NCI-H2029 (cell line): Measurements from ENCODE around the gene TPK1.
"Not testable (repeated sequence)": the region's sequence is repeated elsewhere in the genome, so short reads cannot be mapped to it uniquely, and the experiment has no call there.

ENCODE experiments used
- DNase-seq: peaks from one replicate; lab custom pipeline; 2025; lab: John Stamatoyannopoulos, UW

Gene TPK1

DNA sequence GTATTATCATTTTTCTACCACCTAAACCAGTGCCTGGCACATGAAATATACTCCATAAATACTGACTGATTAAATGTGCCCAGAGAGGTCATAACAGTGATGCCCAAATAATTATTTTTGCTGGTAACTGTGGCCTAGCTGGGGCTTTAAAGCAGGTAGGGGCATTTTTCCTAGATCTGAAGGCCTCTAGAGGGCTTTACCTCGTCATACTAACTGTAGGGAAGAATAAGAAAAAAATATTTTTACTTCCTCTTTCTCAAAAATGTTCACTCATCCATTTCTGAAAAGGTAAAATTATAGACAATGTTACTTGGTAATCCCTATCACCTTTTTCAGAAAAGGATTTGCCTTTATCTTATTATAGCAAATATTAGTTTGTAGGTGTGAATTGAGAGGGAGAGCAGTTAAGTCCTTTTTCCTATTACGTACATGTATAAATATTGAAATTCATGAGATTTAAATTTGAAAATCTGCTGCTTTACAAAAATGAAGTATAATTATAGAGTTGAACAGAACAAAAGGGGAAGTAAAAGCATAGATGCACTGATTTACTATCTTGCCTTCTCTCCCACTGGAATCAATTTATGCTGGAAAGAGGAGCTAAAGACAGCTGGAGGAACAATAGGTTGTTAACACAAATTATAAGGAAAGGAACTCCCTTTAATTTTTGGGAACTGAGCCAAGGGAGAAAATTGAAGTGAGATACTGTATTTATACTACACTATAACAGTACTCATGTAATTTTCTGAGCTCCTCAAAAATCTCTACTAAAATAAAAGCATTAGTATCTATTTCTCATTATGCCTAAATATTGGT lies 360.8 kb downstream of the TPK1 start:
- no peak for DNase-seq

DNA sequence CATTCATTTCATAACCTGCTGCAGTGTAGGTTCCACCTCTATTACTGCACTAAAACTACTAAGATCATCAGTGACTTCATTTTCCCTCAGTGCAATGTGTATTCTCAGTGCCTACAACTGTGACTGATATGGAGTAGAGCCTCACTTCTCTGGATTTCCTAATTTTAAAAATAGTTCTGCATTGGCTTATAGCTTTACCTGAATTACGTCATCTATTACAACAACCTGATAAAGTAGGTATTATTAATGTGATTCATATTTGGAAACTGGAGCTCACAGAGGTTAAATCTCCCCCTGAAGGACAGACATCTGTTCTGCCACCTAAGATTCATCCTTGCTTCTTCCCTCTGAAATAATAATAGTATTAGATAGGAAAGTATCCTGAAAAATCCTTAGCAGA lies 361.5 kb downstream of the TPK1 start:
- no peak for DNase-seq

DNA sequence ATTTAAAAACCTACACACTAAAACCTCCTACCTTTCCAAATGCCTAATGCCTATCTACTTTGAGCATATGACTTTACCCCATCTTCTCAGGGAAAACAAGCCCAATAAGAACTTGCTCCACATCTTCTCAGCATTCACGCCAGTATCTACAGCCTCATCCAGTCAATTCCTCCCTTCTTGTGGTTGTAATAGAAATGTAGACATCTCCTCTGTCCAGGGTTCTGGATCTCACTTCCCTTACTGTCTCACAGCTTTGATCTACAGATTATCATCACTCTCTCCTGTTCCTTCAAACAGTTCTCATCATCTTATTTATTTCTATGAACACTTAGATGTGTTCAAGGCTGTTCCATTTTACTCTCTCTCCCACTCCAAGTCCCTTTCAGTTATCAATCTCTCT lies 361.9 kb downstream of the TPK1 start:
- no peak for DNase-seq

DNA sequence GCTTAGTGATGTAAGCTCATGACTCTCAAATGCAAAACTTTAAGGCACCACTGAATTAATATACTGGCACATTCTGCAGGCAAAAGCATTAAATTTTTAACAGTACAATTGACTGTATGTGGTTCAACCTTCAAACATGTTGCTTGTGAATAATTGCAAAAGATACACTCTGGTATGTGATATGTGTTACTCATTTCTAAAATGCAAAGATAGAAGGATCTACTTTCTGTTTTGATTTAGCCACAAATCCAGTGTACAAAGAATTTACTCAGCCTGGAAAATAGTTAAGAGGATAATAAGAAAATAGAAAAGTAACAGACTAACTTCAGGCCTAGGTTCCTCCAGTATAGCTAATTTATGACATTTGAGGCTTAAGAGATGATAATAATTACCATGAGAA lies 365.8 kb downstream of the TPK1 start:
- DNase-seq = no peak

DNA sequence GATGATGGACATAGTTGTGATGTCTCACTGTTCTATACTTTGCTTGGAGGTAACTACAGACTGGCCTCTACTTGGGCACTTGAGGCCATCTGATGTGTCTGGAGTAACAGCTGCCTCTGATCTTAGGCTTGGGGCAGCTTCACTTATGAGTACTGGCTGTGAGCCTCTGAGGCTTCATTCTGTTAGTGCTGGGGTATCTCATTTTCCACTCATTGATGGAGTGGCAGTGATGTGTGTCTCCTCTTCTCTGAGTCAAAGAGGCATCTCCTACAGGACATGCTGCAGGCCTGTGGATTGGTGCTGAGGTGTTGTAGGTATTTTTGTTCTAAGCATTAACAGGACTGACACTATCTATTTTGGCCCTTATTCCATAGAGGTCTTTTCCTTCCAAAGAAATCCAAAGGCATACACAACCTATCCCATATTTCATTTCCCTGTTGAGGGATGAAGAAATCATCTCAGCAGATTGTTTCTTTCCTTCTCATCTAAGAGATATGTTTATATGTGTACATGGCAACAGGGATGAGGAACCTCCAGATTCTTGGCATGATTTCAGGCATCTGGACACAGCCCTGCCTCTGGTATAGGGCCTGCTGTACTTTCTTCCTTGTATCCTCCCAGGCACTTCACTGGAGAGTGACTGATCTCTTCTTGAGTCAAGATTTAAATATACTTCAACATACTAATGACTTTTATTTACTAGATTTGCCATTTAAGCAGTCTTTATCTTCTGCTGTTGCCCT lies 366.7 kb downstream of the TPK1 start:
- no peak for DNase-seq

DNA sequence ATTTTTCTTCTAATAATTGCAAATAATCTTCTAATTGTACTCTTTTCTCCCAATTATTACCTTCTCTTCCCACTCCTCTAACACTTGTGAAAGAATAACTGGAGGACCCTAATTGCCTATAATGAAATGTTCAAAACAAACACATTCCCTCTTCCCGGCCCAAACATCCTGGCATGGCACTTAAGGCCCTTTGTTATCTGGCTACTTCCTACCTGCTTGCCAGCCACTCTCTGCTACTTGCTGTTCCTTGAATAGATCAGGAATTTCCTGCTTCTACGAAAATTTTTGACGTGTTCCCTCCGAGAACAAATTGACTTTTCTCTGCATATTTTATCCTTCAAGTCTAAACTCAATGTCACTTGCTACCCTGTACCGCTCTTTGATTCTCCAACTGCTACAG lies 376.2 kb downstream of the TPK1 start:
- no peak for DNase-seq

DNA sequence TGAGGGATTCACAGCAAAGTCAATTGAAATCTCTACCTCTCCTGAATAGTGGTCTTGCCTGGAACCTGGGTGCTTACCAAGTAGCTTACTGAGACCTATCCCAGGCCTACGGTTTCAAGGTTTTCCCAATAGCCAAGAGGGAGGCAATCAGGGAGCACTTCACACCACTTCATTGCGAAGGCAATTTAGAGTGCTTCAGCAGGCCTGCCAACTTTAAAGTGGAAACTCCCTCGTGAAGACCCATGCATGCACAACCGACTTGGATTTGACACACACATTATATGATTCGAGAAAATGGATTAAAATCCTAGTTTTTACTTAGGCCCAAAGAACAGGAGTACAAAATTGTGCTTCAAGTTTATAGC lies 380.8 kb downstream of the TPK1 start:
- no peak for DNase-seq

DNA sequence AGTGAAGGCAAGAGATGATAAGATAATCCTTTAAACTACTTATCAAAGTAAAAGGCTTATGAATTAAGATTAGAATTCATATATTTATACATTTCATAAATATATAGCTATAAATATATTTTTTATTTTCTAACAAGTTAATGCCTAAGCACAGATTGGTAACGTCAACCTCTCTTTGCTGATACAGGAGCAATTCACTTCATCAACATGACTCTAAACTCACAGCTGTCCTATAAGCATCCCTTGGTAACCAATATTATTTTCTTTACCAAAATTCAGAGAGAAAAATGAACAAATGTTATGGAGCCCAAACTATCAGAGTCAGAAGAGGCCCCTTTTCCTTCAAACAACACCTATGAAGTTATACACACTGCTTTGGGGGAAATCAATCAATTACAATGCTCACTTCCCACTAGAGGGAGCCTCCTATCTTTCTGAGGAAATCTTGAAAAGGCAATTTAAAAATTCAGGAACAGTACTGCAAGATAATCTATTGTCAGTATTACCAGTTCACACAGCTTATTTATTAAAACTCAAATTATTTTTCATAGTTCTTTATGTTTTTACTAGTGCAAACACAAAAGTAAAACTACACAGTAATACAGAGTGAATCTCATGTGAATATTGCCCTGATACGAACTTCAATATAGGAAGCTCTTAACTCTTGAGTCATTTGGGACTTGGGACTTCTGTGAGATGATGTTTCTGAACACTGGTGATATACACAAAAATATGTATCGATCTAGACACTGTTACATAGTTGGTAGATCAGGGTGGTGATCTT lies 381.4 kb downstream of the TPK1 start:
- DNase-seq = no peak

DNA sequence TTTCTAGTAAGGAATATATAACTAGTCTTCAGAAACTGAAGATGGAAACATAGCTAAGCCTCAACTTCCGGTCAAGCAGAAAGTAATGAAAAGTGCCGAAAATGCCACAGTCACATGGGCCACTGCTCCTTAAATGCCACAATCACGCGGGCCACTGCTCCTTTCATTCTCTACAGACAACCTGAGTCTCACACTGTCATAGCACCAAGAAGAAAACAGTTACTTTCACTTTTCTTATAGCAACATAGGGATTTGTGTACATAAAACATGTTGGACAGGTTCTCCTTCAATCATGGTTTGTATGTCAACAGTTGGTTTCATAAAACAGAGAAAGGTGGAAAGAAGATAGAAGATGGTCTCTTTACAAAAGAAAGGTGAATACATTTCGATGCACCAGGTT lies 383.8 kb downstream of the TPK1 start:
- DNase-seq = no peak

DNA sequence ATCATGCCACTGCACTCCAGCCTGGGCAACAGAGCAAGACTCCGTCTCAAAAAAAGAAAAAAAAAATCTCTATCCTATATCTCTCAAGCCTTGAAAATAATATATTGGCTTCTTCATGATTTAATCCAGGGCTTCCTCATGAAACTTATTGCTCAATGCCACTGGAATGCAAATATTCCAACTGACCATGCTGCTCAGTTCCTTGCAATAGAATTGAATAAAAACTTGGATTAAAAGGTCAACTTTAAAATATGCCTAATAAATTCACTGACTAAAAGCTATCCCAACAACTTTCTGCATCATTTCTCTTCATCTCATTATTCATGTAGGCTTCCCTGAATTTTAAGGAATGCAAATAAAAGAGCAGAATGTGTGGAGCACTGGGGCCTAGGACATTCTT lies 390.3 kb downstream of the TPK1 start:
- DNase-seq = no peak

DNA sequence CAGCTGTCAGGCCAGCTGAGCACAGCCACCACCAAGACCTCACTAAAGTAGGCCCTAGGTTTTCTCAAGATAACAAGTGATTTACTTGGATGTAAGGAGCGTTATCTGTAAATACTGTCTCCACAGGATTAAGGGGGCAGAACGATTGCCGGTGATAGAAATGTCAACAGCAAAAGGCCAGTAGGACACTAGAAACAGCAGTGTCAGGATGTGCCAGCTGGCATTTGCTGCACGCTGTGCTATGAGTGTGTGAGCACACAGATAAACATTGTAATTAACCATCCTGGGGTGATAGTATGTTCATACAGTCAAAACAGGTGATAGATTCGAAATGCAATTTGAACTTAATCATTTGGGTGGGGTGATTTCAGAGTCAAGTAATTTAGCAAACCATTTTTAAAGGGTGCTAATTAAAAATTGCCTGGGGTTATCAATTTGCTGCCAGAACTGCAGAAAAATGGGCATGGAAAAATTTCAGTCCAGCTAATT lies 396.1 kb downstream of the TPK1 start:
- no peak for DNase-seq

DNA sequence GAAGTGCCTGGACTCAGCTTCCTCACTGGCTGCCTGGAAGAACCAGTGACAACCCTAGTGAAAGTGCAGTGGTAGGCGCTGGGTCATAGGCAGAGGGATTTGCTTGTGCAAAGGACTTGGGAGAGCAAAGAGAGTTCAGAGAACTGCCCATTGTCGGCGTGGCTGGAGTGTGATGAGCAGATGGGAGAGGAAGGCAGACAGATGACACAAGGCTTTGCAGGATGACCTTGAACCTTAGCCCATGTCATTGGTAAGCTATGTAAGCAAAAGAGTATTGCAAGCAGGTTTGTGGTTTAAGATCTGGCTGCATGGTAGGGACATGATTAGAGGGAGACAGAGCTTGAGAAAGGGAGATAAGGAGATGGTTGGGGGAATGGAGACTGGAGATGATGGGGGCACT lies 397.1 kb downstream of the TPK1 start:
- no peak for DNase-seq

DNA sequence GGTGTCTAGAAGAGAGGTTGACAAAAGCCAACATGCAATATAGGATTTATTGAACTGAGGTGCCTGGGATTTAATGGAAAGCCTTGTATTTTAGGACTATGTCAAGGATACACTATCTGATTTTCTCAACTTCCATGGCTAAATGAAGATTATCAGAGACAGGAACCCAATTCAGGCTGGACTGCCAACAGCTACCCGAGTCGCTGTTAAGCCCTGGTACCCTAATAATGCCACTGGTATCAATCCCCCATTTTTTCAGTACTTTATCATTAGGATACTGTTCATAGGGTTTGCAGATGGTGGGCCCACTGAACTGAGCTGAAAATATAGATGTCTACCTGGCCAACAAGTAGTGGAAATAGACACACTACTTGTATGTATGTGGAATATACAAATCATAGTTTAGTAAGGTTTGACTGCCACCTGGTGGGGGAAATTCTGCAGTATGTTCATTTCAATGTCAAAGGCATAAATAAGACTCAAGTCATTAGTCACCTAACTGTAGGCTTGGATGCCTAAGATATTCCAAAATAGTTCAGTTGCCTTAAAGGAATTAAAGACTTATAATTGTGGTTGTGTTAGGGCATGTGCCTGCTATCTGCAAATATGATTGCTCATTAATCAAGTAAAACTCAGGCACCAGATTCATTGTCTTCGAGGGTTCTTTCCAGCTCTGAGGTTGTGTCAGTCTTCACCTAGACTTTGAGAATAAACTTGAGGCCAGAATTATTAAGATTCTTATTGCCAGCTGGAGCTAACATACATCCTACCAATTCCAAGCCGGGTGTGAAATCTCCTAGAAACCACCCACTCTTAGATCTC lies 398.3 kb downstream of the TPK1 start:
- no peak for DNase-seq

DNA sequence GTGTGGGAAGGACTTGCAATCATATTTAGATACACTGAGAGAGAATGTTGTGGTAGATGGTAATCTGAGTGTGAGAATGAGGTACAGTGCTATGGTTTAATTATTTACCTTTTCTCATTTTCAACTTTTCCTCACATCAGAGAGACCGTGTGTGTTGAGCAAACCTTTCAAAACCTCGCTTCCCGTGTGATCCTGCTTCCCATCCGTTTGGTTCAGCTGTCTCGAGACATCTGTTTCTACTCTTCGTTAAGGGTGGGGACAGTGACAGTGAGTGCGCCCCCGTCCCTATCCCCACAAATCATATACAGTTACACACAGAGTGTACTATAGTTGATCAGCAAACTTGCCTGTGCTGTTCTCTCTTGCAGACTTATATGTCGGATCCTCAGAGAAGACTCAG lies 399.4 kb downstream of the TPK1 start:
- DNase-seq = no peak

DNA sequence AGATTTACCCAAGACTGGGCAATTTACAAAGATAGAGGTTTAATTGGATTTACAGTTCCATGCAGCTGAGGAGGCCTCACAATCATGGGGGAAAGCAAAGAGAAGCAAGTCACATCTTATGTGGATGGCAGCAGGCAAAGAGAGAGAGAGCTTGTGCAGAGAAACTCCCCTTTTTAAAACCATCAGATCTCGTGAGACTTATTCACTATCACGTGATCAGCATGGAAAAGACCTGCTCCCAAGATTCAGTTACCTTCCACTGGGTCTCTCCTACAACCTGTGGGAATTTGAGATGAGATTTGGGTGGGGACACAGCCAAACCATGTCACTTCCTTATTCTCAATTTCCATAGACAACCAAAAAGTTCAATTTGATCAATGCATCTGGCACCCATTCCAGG lies 407.4 kb downstream of the TPK1 start:
- no peak for DNase-seq

DNA sequence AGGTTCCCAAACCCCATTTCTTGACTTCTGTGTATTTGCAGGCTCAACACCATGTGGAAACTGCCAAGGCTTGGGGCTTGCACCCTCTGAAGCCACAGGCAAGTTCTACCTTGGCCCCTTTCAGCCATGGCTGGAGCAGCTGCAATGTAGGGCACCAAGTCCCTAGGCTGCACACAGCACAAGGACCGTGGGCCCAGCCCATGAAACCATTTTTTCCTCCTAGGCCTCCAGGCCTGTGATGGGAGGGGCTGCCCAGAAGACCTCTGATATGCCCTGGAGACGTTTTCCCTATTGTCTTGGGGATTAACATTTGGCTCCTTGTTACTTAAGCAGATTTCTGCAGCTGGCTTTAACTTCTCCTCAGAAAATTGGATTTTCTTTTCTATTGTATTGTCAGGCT lies 408.3 kb downstream of the TPK1 start:
- not testable (repeated sequence) for DNase-seq

DNA sequence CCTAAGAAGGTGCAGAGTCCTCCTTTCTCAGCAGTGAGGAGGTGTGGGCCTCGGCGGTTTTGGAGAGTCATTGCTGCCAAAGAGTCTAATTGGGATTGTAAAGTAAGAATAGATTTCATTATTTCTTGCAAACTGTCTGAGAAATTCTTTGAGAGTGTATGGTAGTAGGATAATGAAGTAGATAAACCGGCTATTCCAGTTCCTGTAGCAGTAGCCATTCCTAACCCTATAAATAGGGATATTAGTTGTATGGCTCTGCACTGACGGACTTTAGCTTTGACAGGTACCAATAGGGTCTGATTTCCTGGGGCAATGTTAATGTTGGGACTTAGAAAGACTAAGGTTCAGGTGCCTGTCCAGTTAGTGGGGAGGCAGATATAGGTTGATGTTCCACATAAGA lies 416.9 kb downstream of the TPK1 start:
- DNase-seq = not testable (repeated sequence)

DNA sequence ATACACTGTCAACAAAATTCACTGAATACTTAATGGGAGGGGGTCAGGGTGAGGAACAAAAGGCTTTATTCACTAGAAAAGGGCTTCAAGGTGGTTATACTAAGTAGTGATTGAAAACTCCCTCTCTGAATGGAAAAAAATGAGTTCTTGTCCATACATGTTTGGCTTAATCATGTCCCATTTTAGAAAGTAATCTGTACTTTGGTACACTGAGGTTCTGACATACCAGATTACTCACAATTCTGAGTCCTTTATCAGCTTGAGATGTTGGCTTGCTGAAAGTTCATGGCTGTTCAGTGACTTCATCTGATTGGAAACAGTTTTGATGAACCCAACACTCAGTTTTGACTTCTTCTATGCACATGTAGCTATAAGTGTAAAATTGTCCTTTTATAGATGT lies 419.5 kb downstream of the TPK1 start:
- DNase-seq = no peak

DNA sequence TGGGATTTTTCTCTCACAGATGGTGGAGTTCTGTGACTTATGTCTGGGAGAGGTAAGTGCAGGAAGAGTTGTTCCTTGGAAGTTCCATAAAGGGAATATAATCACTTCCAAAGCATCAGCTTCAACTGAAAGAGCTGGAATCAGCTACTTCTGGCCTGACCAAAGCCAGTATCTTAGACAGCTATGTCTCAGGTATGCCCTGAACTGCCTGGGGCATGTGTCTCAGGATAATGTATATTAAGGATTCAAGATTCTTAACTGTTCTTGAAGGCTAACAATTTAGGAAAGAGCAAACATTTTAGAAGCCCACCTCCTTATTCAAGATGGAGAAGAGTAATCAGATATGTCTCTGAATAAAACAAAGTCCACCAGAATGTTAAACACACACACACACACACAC lies 420.0 kb downstream of the TPK1 start:
- DNase-seq = no peak

DNA sequence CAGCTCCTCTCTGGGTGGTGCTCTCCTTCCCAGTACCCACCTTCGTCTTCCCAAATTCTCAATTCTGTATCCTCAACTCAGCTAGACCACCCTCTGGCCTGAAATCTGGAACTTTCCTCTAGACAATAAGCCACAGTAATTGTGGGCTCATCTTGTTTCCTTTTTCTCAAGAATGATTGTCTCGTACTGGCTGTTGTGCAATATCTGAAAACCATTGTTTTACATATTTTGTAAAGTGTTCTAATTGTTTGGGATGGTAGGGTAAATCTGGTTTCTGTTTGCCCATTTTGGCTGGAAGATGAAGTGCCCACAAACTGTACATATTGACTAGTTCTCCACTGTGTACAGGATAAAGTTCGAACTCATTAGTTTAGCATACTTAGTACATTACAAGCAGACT lies 421.0 kb downstream of the TPK1 start:
- no peak for DNase-seq

DNA sequence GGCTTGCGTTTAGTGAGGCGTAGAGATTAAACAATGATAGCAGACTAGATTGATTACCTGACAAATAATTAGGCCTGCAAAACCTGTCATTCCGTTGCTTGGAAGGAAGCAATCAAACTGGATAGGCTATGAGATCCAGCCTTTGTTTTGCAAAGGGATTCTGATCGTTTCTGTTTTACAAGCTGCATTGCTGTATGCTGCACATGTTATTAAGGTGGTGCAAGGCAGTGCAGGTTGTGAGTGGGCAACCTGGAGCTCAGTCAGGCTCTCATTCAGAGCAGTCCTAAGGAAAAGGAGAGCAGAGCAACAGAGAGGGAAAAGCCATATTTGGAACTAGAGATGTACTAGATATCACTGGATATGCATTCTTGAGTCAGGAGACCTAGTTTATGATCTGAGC lies 425.4 kb downstream of the TPK1 start:
- DNase-seq = no peak

DNA sequence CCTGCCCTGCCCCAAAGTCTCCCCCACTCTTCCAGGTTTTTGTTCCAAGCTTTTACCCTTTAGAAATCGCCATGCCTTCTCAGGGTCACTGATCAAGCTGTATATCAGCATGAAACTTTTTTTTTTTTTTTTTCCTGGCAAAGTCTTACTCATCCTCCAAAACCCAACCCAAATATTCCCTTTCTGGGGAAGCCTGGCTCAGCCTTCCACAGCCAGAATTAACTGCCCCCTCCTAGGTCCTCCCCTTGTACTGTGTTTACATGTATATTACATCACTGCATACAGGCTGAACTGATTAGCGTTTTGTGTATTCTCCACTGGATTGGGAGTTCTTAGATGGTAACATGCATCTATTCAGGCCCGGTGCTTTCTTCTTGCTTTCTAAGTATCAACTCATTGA lies 427.7 kb downstream of the TPK1 start:
- no peak for DNase-seq
